H1 (cell line): ENCODE data around the gene DSTYK. TPM values are rescaled to one million over a fixed set of nuclear protein-coding genes. Genes with fewer than 3 reads are reported as not detected.
A peak's percentile ranks its signal among the peaks of the same experiment; 100 is the strongest.

ENCODE experiments used
- CTCF ChIA-PET: fragments of 300-600 bp; sonication (Branson Sonifier 250); formaldehyde crosslinking; loops from one replicate; lab custom pipeline; 2021; ENCODE audit not compliant: partially characterized antibody; lab: Charles Lee
- POLR2A ChIA-PET: fragments of 300-600 bp; sonication (Branson Sonifier 250); formaldehyde crosslinking; loops from one replicate; lab custom pipeline; 2021; ENCODE audit warnings: inconsistent platforms; ENCODE audit not compliant: partially characterized antibody; lab: Charles Lee
- DNase-seq, 2 experiments: peaks; one replicate each; pipeline versions ENCODE4 v3.0.0 to v3.0.0-alpha.2; 2010 to 2022; ENCODE audit warnings: low spot score in 2 of 2, low read depth in 1 of 2, mixed read lengths in 1 of 2
- FAIRE-seq: peaks from 2 replicates; lab custom pipeline; 2011; peaks lifted over from hg19 to GRCh38; lab: Jason Lieb, UNC
- H2AFZ ChIP-seq: 2 replicates; pipeline ENCODE4 v1.8.1; 2012; ENCODE audit warnings: low read length, inconsistent platforms
- H2AK5ac ChIP-seq: 2 replicates; pipeline ENCODE4 v1.6.1; 2013; ENCODE audit warnings: low read depth, low read length
- H2BK120ac ChIP-seq: replicated peaks from 2 replicates; pipeline ENCODE3; 2013; ENCODE audit warnings: low read depth, low read length, inconsistent platforms
- H2BK12ac ChIP-seq: 2 replicates; pipeline ENCODE4 v1.6.1; 2013; ENCODE audit warnings: low read depth, low read length
- H2BK15ac ChIP-seq: 2 replicates; pipeline ENCODE4 v1.6.1; 2013; ENCODE audit warnings: low read length
- H2BK20ac ChIP-seq: 2 replicates; pipeline ENCODE4 v1.6.1; 2013; ENCODE audit warnings: low read length
- H2BK5ac ChIP-seq: 2 replicates; pipeline ENCODE4 v1.6.1; 2013; ENCODE audit warnings: low read depth, low read length
- H3K14ac ChIP-seq: 2 replicates; pipeline ENCODE4 v1.6.1; 2013; ENCODE audit warnings: inconsistent platforms; ENCODE audit not compliant: insufficient read length
- H3K18ac ChIP-seq: 2 replicates; pipeline ENCODE4 v1.6.1; 2013; ENCODE audit warnings: low read length; ENCODE audit errors: extremely low read depth
- H3K23ac ChIP-seq: 2 replicates; pipeline ENCODE4 v1.6.1; 2013; ENCODE audit warnings: inconsistent platforms; ENCODE audit not compliant: insufficient read length
- H3K23me2 ChIP-seq: 2 replicates; pipeline ENCODE4 v1.6.1; 2013; ENCODE audit warnings: low read depth, low read length
- H3K27ac ChIP-seq: 2 replicates; pipeline ENCODE4 v1.6.1; 2011; ENCODE audit warnings: low read depth, low read length, inconsistent platforms
- H3K27me3 ChIP-seq, 4 experiments: replicated peaks in 1 of 4; 1 replicate in 1 of 4; 2 replicates in 3 of 4; pipeline versions ENCODE4 v1.6.1 to v1.8.1; 2011 to 2013; ENCODE audit warnings: low read length in 3 of 4, mild to moderate bottlenecking in 3 of 4, inconsistent platforms in 2 of 4, mixed read lengths in 2 of 4, moderate library complexity in 1 of 4; ENCODE audit not compliant: control insufficient read depth in 3 of 4, insufficient read depth in 3 of 4; ENCODE audit errors: extremely low read depth in 1 of 4
- H3K36me3 ChIP-seq, 4 experiments: 2 replicates each; pipeline versions ENCODE4 v1.6.1 to v1.8.1; 2011 to 2013; ENCODE audit warnings: mild to moderate bottlenecking in 4 of 4, low read length in 3 of 4, moderate library complexity in 2 of 4, control low read depth in 1 of 4, inconsistent platforms in 1 of 4; ENCODE audit not compliant: insufficient read depth in 4 of 4, control insufficient read depth in 2 of 4
- H3K4ac ChIP-seq: replicated peaks from 2 replicates; pipeline ENCODE3; 2013; ENCODE audit warnings: low read length, low read depth, mixed read lengths, inconsistent platforms; ENCODE audit not compliant: insufficient read length
- H3K4me1 ChIP-seq, 4 experiments: replicated peaks in 1 of 4; 1 replicate in 1 of 4; 2 replicates in 3 of 4; pipeline versions ENCODE4 v1.6.1 to v1.8.1; 2011 to 2013; ENCODE audit warnings: low read length in 3 of 4, inconsistent platforms in 2 of 4, mixed read lengths in 1 of 4; ENCODE audit not compliant: insufficient read depth in 4 of 4, control insufficient read depth in 3 of 4
- H3K4me2 ChIP-seq, 2 experiments: 2 replicates each; pipeline versions ENCODE4 v1.6.1 to v1.8.1; 2011 to 2013; ENCODE audit warnings: low read depth in 2 of 2, low read length in 2 of 2, control low read depth in 1 of 2, inconsistent platforms in 1 of 2, mild to moderate bottlenecking in 1 of 2; ENCODE audit not compliant: insufficient read depth in 1 of 2
- H3K4me3 ChIP-seq, 4 experiments: fragments of 200-600, 300-600 bp in 1 of 4; sonication (generic), shearing (Covaris generic), sonication (Bioruptor Twin) in 1 of 4; 2 replicates each; pipeline versions ENCODE4 v1.5.1 to v1.8.1; 2011 to 2016; ENCODE audit warnings: low read length in 4 of 4, low read depth in 3 of 4, control low read depth in 2 of 4, inconsistent platforms in 2 of 4, mild to moderate bottlenecking in 2 of 4, mixed read lengths in 1 of 4, moderate library complexity in 1 of 4; ENCODE audit not compliant: insufficient read depth in 2 of 4; ENCODE audit errors: extremely low read depth in 1 of 4
- H3K56ac ChIP-seq: replicated peaks from 2 replicates; pipeline ENCODE3; 2013; ENCODE audit warnings: low read depth, mild to moderate bottlenecking, mixed read lengths, low read length, inconsistent platforms; ENCODE audit not compliant: insufficient read length
- H3K79me1 ChIP-seq: 2 replicates; pipeline ENCODE4 v1.6.1; 2013; ENCODE audit warnings: low read depth, low read length, control low read depth
- H3K79me2 ChIP-seq, 2 experiments: 2 replicates each; pipeline versions ENCODE4 v1.6.1 to v1.8.1; 2012 to 2013; ENCODE audit warnings: low read length in 2 of 2, mild to moderate bottlenecking in 2 of 2, inconsistent platforms in 1 of 2; ENCODE audit not compliant: insufficient read depth in 2 of 2, control insufficient read depth in 1 of 2
- H3K9ac ChIP-seq, 4 experiments: replicated peaks in 1 of 4; 1 replicate in 1 of 4; 2 replicates in 3 of 4; pipeline versions ENCODE4 v1.6.1 to v1.8.1; 2011 to 2013; ENCODE audit warnings: low read depth in 3 of 4, low read length in 3 of 4, control low read depth in 2 of 4, mild to moderate bottlenecking in 2 of 4, moderate library complexity in 2 of 4, inconsistent platforms in 1 of 4; ENCODE audit errors: extremely low read depth in 1 of 4
- H3K9me3 ChIP-seq, 2 experiments: 2 replicates each; pipeline versions ENCODE4 v1.6.1 to v1.8.1; 2012 to 2013; ENCODE audit warnings: mild to moderate bottlenecking in 2 of 2, moderate library complexity in 2 of 2, control low read depth in 1 of 2, inconsistent platforms in 1 of 2, low read depth in 1 of 2, low read length in 1 of 2, mixed read lengths in 1 of 2; ENCODE audit not compliant: insufficient read depth in 2 of 2
- H4K20me1 ChIP-seq, 2 experiments: replicated peaks in 1 of 2; 2 replicates each; pipeline versions ENCODE3 to v1.8.1; 2011 to 2013; ENCODE audit warnings: inconsistent platforms in 2 of 2, low read length in 2 of 2, mild to moderate bottlenecking in 1 of 2; ENCODE audit not compliant: insufficient read depth in 2 of 2, control insufficient read depth in 1 of 2
- H4K5ac ChIP-seq: 2 replicates; pipeline ENCODE4 v1.6.1; 2013; ENCODE audit warnings: low read length, low read depth, mixed read lengths, inconsistent platforms; ENCODE audit not compliant: insufficient read length
- H4K8ac ChIP-seq: 2 replicates; pipeline ENCODE4 v1.8.0; 2013; ENCODE audit warnings: mild to moderate bottlenecking, moderate library complexity, low read length, inconsistent platforms; ENCODE audit not compliant: insufficient read depth; ENCODE audit errors: extremely low read depth
- H4K91ac ChIP-seq: replicated peaks from 2 replicates; pipeline ENCODE3; 2013; ENCODE audit warnings: low read length, mixed read lengths, inconsistent platforms; ENCODE audit not compliant: insufficient read length
- ATF3 ChIP-seq: IDR thresholded peaks from 2 replicates; pipeline ENCODE4 v1.6.1; 2011; ENCODE audit warnings: low read depth, mild to moderate bottlenecking, low read length; ENCODE audit not compliant: insufficient read depth
- HDAC6 ChIP-seq: IDR thresholded peaks from one replicate; pipeline ENCODE4 v1.7.1; 2012; ENCODE audit warnings: low read depth, mild to moderate bottlenecking, inconsistent platforms, low read length, moderate library complexity
- KDM1A ChIP-seq: fragments of 200-600, 300-600 bp; sonication (generic); IDR thresholded peaks from 2 replicates; pipeline ENCODE4 v1.7.1; 2016; ENCODE audit warnings: mild to moderate bottlenecking, low read length, borderline replicate concordance
- SP1 ChIP-seq: IDR thresholded peaks from 2 replicates; pipeline ENCODE4 v1.6.1; 2011; ENCODE audit warnings: low read depth, low read length
- SUZ12 ChIP-seq: fragments of 200-600 bp; sonication (generic); IDR thresholded peaks from 2 replicates; pipeline ENCODE4 v1.6.1; 2012; ENCODE audit warnings: mild to moderate bottlenecking, inconsistent platforms, low read length, moderate library complexity, mixed read lengths
- WGBS, 2 experiments: shearing (Covaris generic) in 1 of 2; methylation state at CpG; one replicate each; pipeline versions ENCODE4 v1.1.6 to v1.1.7; 2013 to 2015; ENCODE audit warnings: low lambda C conversion rate in 2 of 2, mixed read lengths in 2 of 2, inconsistent platforms in 1 of 2, low coverage in 1 of 2, missing lambda C conversion rate in 1 of 2; ENCODE audit not compliant: insufficient replicate concordance in 2 of 2, insufficient coverage in 1 of 2, insufficient read length in 1 of 2; ENCODE audit errors: extremely low coverage in 1 of 2, missing lambda C conversion rate in 1 of 2; 5-methylcytosine and 5-hydroxymethylcytosine counted together
- polyA plus RNA-seq, 7 experiments: library from polyadenylated mRNA; depleted of rRNA in 3 of 7; stranded (reverse) in 5 of 7; unstranded in 2 of 7; fragments of >200 nt in 5 of 7; fragments of 200-250 nt in 2 of 7; gene quantifications; 1 replicate in 5 of 7; 2 replicates in 1 of 7; 4 replicates in 1 of 7; pipeline versions ENCODE4 v1.2.1 to v1.2.3, GENCODE V29; 2011 to 2013; ENCODE audit warnings: missing spikeins in 2 of 7, mixed read lengths in 2 of 7
- total RNA-seq: library from RNA; stranded (reverse); fragmentation: NEBNext Ultra II Directional; extraction: Animal tissue kit (Norgen Biotek cat#: 25700); gene quantifications from 2 replicates; pipeline ENCODE4 v1.2.1, GENCODE V29; 2021

The DSTYK gene
- total and polyA plus RNA-seq, 2 of the 8 experiments (the other 6 are each of a cell fraction or from before 2014, with no cell fraction given): 2.7 to 8.5 TPM

GRCh38 chr1:205259324-205259832 is 47.9 kb upstream of the DSTYK start:
- H3K36me3 ChIP-seq: no peaks in the 10 kb centered on the region
- no peak for FAIRE-seq
- H3K18ac ChIP-seq: no peak overlapping the region
- no peaks in the 10 kb centered on the region for H3K27me3 ChIP-seq
- no peak overlapping the region for H3K27ac ChIP-seq
- no peak overlapping the region for H3K4me2 ChIP-seq
- no peak overlapping the region for H2BK12ac ChIP-seq
- H3K56ac ChIP-seq: no peak overlapping the region
- no peak overlapping the region for H2BK5ac ChIP-seq
- H3K4me1 ChIP-seq: peaks cover 4 to 13% (median 6%) of the 10 kb centered on the region in 4 experiments; a peak in 5 of 7 replicates
- H3K23me2 ChIP-seq: no peaks in the 10 kb centered on the region
- ChIA-PET POLR2A (interaction anchor here (1.0 to 2.1 kb wide), 5 partner anchors 9 to 207 kb away, joined by 3 to 6 read pairs (median 4); partner anchors contain the start of gene TMCC2), CTCF (interaction anchor here (0.6 to 42.6 kb wide), 8 partner anchors 1 to 242 kb away, joined by 3 to 2424 read pairs (median 4); partner anchors contain the start of genes KLHDC8A, NUAK2 and TMCC2)
- H3K9me3 ChIP-seq: no peaks in the 10 kb centered on the region
- H2BK15ac ChIP-seq: no peak overlapping the region; the same call in 1 of the 2 replicates
- H3K4ac ChIP-seq: no peak overlapping the region
- H2BK20ac ChIP-seq: no peak overlapping the region
- 87% methylated on average over 10 of the region's 10 CpGs; no CpG with 5 or more reads in 1 of the 2 experiments for WGBS, 2 experiments
- H2BK120ac ChIP-seq: no peak overlapping the region
- no peak overlapping the region for H3K23ac ChIP-seq
- H2AFZ ChIP-seq: no peak overlapping the region
- H3K4me3 ChIP-seq: no peak overlapping the region
- H3K14ac ChIP-seq: no peak overlapping the region
- no peak for DNase-seq
- H3K79me1 ChIP-seq: no peaks in the 10 kb centered on the region; the same call in 1 of the 2 replicates
- no peak overlapping the region for H2AK5ac ChIP-seq
- no peaks in the 10 kb centered on the region for H3K79me2 ChIP-seq
- no peak overlapping the region for H3K9ac ChIP-seq
- TF ChIP-seq SUZ12: no peak
- TF ChIP-seq SP1: no peak
- no peak for TF ChIP-seq KDM1A
- TF ChIP-seq ATF3: no peak
- TF ChIP-seq HDAC6: no peak
- no peak overlapping the region for H4K8ac ChIP-seq
- peak overlapping the region; percentile 69 for H4K91ac ChIP-seq
- H4K20me1 ChIP-seq: no peaks in the 10 kb centered on the region
- H4K5ac ChIP-seq: no peak overlapping the region
